K562 (cell line): ENCODE results near the gene PNPLA2.

ENCODE experiments used
- CREM ChIP-seq: IDR thresholded peaks from 2 replicates; pipeline ENCODE4 v1.6.1; 2014; ENCODE audit warnings: antibody characterized with exemption, low read depth
- CTCF ChIP-seq, 3 experiments: IDR thresholded peaks in 2 of 3; conservative IDR thresholded peaks in 1 of 3; 2 replicates each; pipeline ENCODE4 v1.5.1; 2011 to 2012; ENCODE audit warnings: low read length in 3 of 3, mild to moderate bottlenecking in 3 of 3, control low read depth in 2 of 3, improper control_type of control experiment in 1 of 3, inconsistent platforms in 1 of 3, low read depth in 1 of 3, mixed read lengths in 1 of 3, moderate library complexity in 1 of 3; ENCODE audit not compliant: insufficient read depth in 2 of 3
- HMG20B ChIP-seq: fragments of 250-450 bp; sonication (Bioruptor Pico); IDR thresholded peaks from 2 replicates; pipeline ENCODE4 v1.5.0; 2021; ENCODE audit warnings: mild to moderate bottlenecking
- HOMEZ ChIP-seq: fragments of 250-450 bp; sonication (Bioruptor Pico); IDR thresholded peaks from 2 replicates; pipeline ENCODE4 v1.4.0; 2020; ENCODE audit warnings: mild to moderate bottlenecking, moderate library complexity
- MYC ChIP-seq, 2 experiments: fragments of 250-450 bp in 1 of 2; sonication (Bioruptor Pico) in 1 of 2; IDR thresholded peaks; 2 replicates each; pipeline versions ENCODE4 v1.5.1 to v1.6.1; 2012 to 2021; ENCODE audit warnings: low read depth in 2 of 2, borderline replicate concordance in 1 of 2, improper control_type of control experiment in 1 of 2, low read length in 1 of 2, mild to moderate bottlenecking in 1 of 2, moderate library complexity in 1 of 2
- ZZZ3 ChIP-seq: fragments of 450-650 bp; IDR thresholded peaks from 2 replicates; pipeline ENCODE4 v1.6.1; 2016; ENCODE audit warnings: antibody characterized with exemption, mild to moderate bottlenecking, moderate library complexity
- TF ChIP-seq, protein P1 (sequence below), 2 experiments: fragments of 450-650 bp; conservative IDR thresholded peaks; 2 replicates each; pipeline ENCODE4 v1.6.1; 2017; ENCODE audit warnings: mild to moderate bottlenecking in 2 of 2, moderate library complexity in 2 of 2

- TF ChIP-seq CTCF (IDR thresholded peaks at IDR 0.05 in 2 of 3, conservative IDR thresholded peaks at IDR 0.05 in 1 of 3; ENCODE audit: insufficient read depth in 2 of 3, low read depth in 1 of 3, low read length in 3 of 3) = no peak
- no peak for TF ChIP-seq CREM
- no peak for TF ChIP-seq ZZZ3
- TF ChIP-seq, protein P1, sequence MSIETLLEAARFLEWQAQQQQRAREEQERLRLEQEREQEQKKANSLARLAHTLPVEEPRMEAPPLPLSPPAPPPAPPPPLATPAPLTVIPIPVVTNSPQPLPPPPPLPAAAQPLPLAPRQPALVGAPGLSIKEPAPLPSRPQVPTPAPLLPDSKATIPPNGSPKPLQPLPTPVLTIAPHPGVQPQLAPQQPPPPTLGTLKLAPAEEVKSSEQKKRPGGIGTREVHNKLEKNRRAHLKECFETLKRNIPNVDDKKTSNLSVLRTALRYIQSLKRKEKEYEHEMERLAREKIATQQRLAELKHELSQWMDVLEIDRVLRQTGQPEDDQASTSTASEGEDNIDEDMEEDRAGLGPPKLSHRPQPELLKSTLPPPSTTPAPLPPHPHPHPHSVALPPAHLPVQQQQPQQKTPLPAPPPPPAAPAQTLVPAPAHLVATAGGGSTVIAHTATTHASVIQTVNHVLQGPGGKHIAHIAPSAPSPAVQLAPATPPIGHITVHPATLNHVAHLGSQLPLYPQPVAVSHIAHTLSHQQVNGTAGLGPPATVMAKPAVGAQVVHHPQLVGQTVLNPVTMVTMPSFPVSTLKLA (conservative IDR thresholded peaks at IDR 0.05) = no peak
- TF ChIP-seq HOMEZ (CRISPR knock-in tag) = no peak
- no peak for TF ChIP-seq MYC (IDR thresholded peaks at IDR 0.05; ENCODE audit: low read depth, low read length)
- no peak for TF ChIP-seq MYC (CRISPR knock-in tag; IDR thresholded peaks at IDR 0.05; ENCODE audit: borderline replicate concordance, low read depth)
- TF ChIP-seq HMG20B (CRISPR knock-in tag) = no peak
These were observed 40.1 kb downstream of the PNPLA2 start for GRCh38 chr11:858762-859339.
